ENCODE results near the gene KEL. TPM values are rescaled to one million over a fixed set of nuclear protein-coding genes. Genes with fewer than 3 reads are reported as not detected.

KEL gene
- total and polyA plus RNA-seq, 2 of the 4 experiments (the other 2 are of a cell fraction), result 0.03 TPM; not detected in 1

DNA sequence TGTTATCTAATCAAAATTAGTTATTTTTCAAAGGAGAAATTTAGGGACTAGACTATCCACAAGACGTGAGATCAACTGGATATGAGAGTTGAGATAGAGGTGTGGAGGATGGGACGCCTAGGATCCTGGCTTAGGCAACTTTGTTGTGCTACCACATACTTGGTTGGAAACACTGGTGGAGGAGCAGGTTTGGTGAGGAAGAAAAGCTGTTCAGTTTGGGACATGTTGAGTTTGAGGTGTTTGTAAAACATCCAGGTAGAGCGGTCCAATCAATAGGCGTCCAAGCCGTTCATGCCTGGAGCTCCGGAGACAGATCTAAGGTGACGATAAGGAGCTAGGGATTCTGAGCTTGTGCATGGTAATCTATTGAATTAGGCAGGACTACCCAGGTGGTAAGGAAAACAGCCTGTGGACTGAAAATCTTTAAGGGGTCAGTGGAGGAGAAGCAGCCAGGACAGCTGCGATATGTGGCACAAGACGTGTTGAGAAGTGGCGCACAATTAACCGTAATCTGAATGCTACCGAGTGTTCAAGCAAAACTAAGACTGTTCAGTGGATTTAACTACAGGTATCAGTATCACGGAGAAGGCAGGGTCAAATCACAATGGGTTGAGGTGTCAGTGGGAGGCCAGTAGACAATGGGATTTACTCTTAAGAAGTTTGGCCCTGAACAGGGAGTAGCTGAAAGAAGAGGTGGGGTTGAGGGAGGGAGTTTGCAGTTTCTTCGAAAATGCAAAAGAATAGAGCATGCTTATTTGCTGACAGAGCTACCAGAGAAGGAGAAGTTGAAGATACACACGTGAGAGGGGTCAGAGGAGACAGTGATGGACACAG lies 60.5 kb downstream of the KEL start:
- Histone ChIP-seq H2BK120ac (ENCODE audit: low read depth, low read length) (no peak overlapping the region), H3K4ac (ENCODE audit: low read depth, low read length) (no peak overlapping the region), H3K4me1 (ENCODE audit: control insufficient read depth, insufficient read depth, low read length) (no peaks in the 10 kb centered on the region), H2BK15ac (ENCODE audit: low read depth, low read length) (no peak overlapping the region), H3K23ac (ENCODE audit: low read depth, low read length) (no peak overlapping the region), H3K56ac (ENCODE audit: extremely low read depth, insufficient read depth, low read length) (no peak overlapping the region), H3K27me3 (ENCODE audit: control insufficient read depth, insufficient read depth, low read length) (no peaks in the 10 kb centered on the region), H2AFZ (replicated peaks; ENCODE audit: low read length, poor library complexity) (no peak overlapping the region), H3K79me1 (ENCODE audit: low read depth in 1 of 2, low read length in 2 of 2) (no peaks in the 10 kb centered on the region), H4K5ac (ENCODE audit: low read depth, low read length) (no peak overlapping the region), H3K9me3 (ENCODE audit: control insufficient read depth, insufficient read depth, low read length) (peaks cover under 1% of the 10 kb centered on the region; the same call in 1 of the 2 replicates), H2AK9ac (replicated peaks; ENCODE audit: low read depth, low read length, poor library complexity) (no peak overlapping the region), H2BK20ac (ENCODE audit: low read depth, low read length) (no peak overlapping the region), H3K4me3 (ENCODE audit: insufficient read depth, low read depth, low read length) (no peak overlapping the region), H3K9me1 (ENCODE audit: insufficient read depth, low read length) (no peaks in the 10 kb centered on the region), H2BK5ac (ENCODE audit: low read depth, low read length, poor library complexity, severe bottlenecking) (no peak overlapping the region), H3K27ac (ENCODE audit: insufficient read depth, low read length) (no peak overlapping the region), H3K18ac (ENCODE audit: low read depth, low read length) (no peak overlapping the region), H4K20me1 (ENCODE audit: insufficient read depth, low read length) (no peaks in the 10 kb centered on the region), H3K9ac (ENCODE audit: low read depth, low read length) (no peak overlapping the region), H4K8ac (ENCODE audit: low read depth in 2 of 2, low read length in 2 of 2) (no peak overlapping the region), H3K4me2 (ENCODE audit: low read depth, low read length) (no peak overlapping the region), H2AK5ac (ENCODE audit: low read depth, low read length) (no peak overlapping the region), H4K91ac (ENCODE audit: insufficient read depth, low read depth, low read length) (no peak overlapping the region), H3K36me3 (ENCODE audit: control insufficient read depth, insufficient read depth, low read length) (no peaks in the 10 kb centered on the region), H3K14ac (replicated peaks; ENCODE audit: low read depth, low read length) (no peak overlapping the region)
- intact Hi-C loops (cut with micrococcal nuclease) (no loop called here), dilution Hi-C loops (cut with HindIII; ENCODE audit: low sequenced_read_pairs, unreplicated experiment) (no loop called here), in situ Hi-C loops (cut with MboI; ENCODE audit: low sequenced_read_pairs) (no loop called here)
- BruUV-seq (replicated peaks), result no TSS peak
- 61% methylated on average over 12 of the region's 15 CpGs; no CpG with 5 or more reads in 1 of the 2 experiments for WGBS, 2 experiments (ENCODE audit: extremely low coverage in 2 of 2, insufficient read length in 1 of 2)
- TF ChIP-seq MAZ (IDR thresholded peaks at IDR 0.05; ENCODE audit: borderline replicate concordance, low read depth, low read length) (no peak), CHD1 (IDR thresholded peaks at IDR 0.05; ENCODE audit: low read depth, low read length) (no peak), RCOR1 (IDR thresholded peaks at IDR 0.05; ENCODE audit: insufficient replicate concordance, low read length) (no peak), MAFK (IDR thresholded peaks at IDR 0.05; ENCODE audit: low read depth, low read length) (no peak), CEBPB (IDR thresholded peaks at IDR 0.05; ENCODE audit: low read depth, low read length) (no peak), RFX5 (IDR thresholded peaks at IDR 0.05; ENCODE audit: low read depth, low read length) (no peak), BHLHE40 (IDR thresholded peaks at IDR 0.05; ENCODE audit: low read depth, low read length) (no peak), SMC3 (IDR thresholded peaks at IDR 0.05; ENCODE audit: low read depth, low read length) (no peak), RAD21 (IDR thresholded peaks at IDR 0.05; ENCODE audit: low read length) (no peak), NFE2L2 (IDR thresholded peaks at IDR 0.05; ENCODE audit: low read depth, low read length) (no peak), MXI1 (IDR thresholded peaks at IDR 0.05; ENCODE audit: borderline replicate concordance, low read depth, low read length) (no peak), CTCF (conservative IDR thresholded peaks at IDR 0.05; ENCODE audit: low read depth, low read length) (no peak)
- TF ChIP-seq, protein P1, sequence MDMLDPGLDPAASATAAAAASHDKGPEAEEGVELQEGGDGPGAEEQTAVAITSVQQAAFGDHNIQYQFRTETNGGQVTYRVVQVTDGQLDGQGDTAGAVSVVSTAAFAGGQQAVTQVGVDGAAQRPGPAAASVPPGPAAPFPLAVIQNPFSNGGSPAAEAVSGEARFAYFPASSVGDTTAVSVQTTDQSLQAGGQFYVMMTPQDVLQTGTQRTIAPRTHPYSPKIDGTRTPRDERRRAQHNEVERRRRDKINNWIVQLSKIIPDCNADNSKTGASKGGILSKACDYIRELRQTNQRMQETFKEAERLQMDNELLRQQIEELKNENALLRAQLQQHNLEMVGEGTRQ (IDR thresholded peaks at IDR 0.05; ENCODE audit: low read depth, low read length), result no peak
- TF ChIP-seq, protein P2, sequence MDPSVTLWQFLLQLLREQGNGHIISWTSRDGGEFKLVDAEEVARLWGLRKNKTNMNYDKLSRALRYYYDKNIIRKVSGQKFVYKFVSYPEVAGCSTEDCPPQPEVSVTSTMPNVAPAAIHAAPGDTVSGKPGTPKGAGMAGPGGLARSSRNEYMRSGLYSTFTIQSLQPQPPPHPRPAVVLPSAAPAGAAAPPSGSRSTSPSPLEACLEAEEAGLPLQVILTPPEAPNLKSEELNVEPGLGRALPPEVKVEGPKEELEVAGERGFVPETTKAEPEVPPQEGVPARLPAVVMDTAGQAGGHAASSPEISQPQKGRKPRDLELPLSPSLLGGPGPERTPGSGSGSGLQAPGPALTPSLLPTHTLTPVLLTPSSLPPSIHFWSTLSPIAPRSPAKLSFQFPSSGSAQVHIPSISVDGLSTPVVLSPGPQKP (IDR thresholded peaks at IDR 0.05; ENCODE audit: borderline replicate concordance, low read depth, low read length), result no peak
- ChIA-PET CTCF (no interaction called here), POLR2A (ENCODE audit: unreplicated experiment) (no interaction called here)
- ATAC-seq (ENCODE audit: low read depth) (no peak), DNase-seq (no peak)
